Amniotic epithelial cell (primary cell): ENCODE results near the gene ANAPC13.

Experiments used
- DNase-seq: peaks from one replicate; pipeline ENCODE4 v3.0.0-alpha.2; 2010; ENCODE audit warnings: low read depth

Gene ANAPC13

GRCh38 chr3:134482622-134483021 is 3.2 kb downstream of the ANAPC13 start:
- no peak for DNase-seq

GRCh38 chr3:134481166-134481565 is 4.6 kb downstream of the ANAPC13 start:
- DNase-seq = no peak

GRCh38 chr3:134480546-134480945 is 5.2 kb downstream of the ANAPC13 start:
- no peak for DNase-seq

- DNase-seq = peak; percentile 58
Observed at GRCh38 chr3:134477938-134478337, 7.8 kb downstream of the ANAPC13 start.

GRCh38 chr3:134477002-134477401 is 8.8 kb downstream of the ANAPC13 start:
- peak; percentile 27 for DNase-seq

- peak; percentile 33 for DNase-seq
Observed at GRCh38 chr3:134476306-134476705, 9.5 kb downstream of the ANAPC13 start.

- DNase-seq = no peak
Observed at GRCh38 chr3:134474956-134475355, 10.8 kb downstream of the ANAPC13 start.

GRCh38 chr3:134473868-134474546 is 11.8 kb downstream of the ANAPC13 start:
- DNase-seq = peak; percentile 61

- DNase-seq = no peak
Observed at GRCh38 chr3:134472831-134473230, 13.0 kb downstream of the ANAPC13 start.

GRCh38 chr3:134471521-134472193 is 14.1 kb downstream of the ANAPC13 start:
- DNase-seq = peak; percentile 10

- DNase-seq = no peak
Observed at GRCh38 chr3:134468519-134468918, 17.3 kb downstream of the ANAPC13 start.

GRCh38 chr3:134466331-134466730 is 19.5 kb downstream of the ANAPC13 start:
- no peak for DNase-seq

GRCh38 chr3:134464689-134465365 is 21.0 kb downstream of the ANAPC13 start:
- no peak for DNase-seq

- DNase-seq = peak; percentile 84
Observed at GRCh38 chr3:134464064-134464688, 21.6 kb downstream of the ANAPC13 start.

GRCh38 chr3:134463676-134464063 is 22.1 kb downstream of the ANAPC13 start:
- no peak for DNase-seq

GRCh38 chr3:134462331-134462941 is 23.3 kb downstream of the ANAPC13 start:
- DNase-seq = peak; percentile 65

- DNase-seq = peak; percentile 71
Observed at GRCh38 chr3:134460965-134461364, 24.8 kb downstream of the ANAPC13 start.

GRCh38 chr3:134459562-134459961 is 26.2 kb downstream of the ANAPC13 start:
- peak; percentile 71 for DNase-seq

- DNase-seq = no peak
Observed at GRCh38 chr3:134458406-134458945, 27.3 kb downstream of the ANAPC13 start.

GRCh38 chr3:134457376-134458074 is 28.3 kb downstream of the ANAPC13 start:
- DNase-seq = no peak

GRCh38 chr3:134453631-134454030 is 32.2 kb downstream of the ANAPC13 start:
- DNase-seq = peak; percentile 24
